Muscle of arm (tissue), 12 donors: ENCODE results near the gene GABRP. TPM values are rescaled to one million over a fixed set of nuclear protein-coding genes. Genes with fewer than 3 reads are reported as not detected.
"Not testable (repeated sequence)": the region's sequence is repeated elsewhere in the genome, so short reads cannot be mapped to it uniquely, and the experiment has no call there.

Experiments used
- DNase-seq: peaks from one replicate; pipeline ENCODE4 v3.0.0-alpha.2; 2013
- polyA plus RNA-seq, 12 donors: library from polyadenylated mRNA; unstranded; fragments of 120-200 nt; gene quantifications; one replicate each; pipeline ENCODE4 v1.2.1, GENCODE V29; 2013; ENCODE audit not compliant: insufficient read length in 12 of 12

GABRP gene
- polyA plus RNA-seq, 12 donors: 0.34 to 1.9 (median 0.92) TPM; not detected in 2

- no peak for DNase-seq
Measured at GRCh38 chr5:170792878-170793277, 9.4 kb downstream of the GABRP start.

- DNase-seq: no peak
Measured at GRCh38 chr5:170795154-170795553, 11.6 kb downstream of the GABRP start.

GRCh38 chr5:170805666-170806065 lies 22.1 kb downstream of the GABRP start:
- no peak for DNase-seq

GRCh38 chr5:170809551-170809950 lies 26.0 kb downstream of the GABRP start:
- DNase-seq: peak; percentile 11

- no peak for DNase-seq
Measured at GRCh38 chr5:170811719-170812118, 28.2 kb downstream of the GABRP start.

GRCh38 chr5:170813231-170813630 lies 29.7 kb downstream of the GABRP start:
- no peak for DNase-seq

GRCh38 chr5:170817195-170817594 lies 33.7 kb downstream of the GABRP start:
- no peak for DNase-seq

- DNase-seq: peak; percentile 15
Measured at GRCh38 chr5:170818232-170818631, 34.7 kb downstream of the GABRP start.

- DNase-seq: peak; percentile 14
Measured at GRCh38 chr5:170819824-170820223, 36.3 kb downstream of the GABRP start.

- DNase-seq: no peak
Measured at GRCh38 chr5:170821257-170821800, 37.8 kb downstream of the GABRP start.

GRCh38 chr5:170826117-170826516 lies 42.6 kb downstream of the GABRP start:
- DNase-seq: no peak

GRCh38 chr5:170832241-170832640 lies 48.7 kb downstream of the GABRP start:
- no peak for DNase-seq

- DNase-seq: not testable (repeated sequence)
Measured at GRCh38 chr5:170833981-170834380, 50.5 kb downstream of the GABRP start.

- DNase-seq: no peak
Measured at GRCh38 chr5:170836226-170836625, 52.7 kb downstream of the GABRP start.

- DNase-seq: no peak
Measured at GRCh38 chr5:170843870-170844269, 60.3 kb downstream of the GABRP start.

- no peak for DNase-seq
Measured at GRCh38 chr5:170844651-170845050, 61.1 kb downstream of the GABRP start.

- DNase-seq: no peak
Measured at GRCh38 chr5:170846416-170846815, 62.9 kb downstream of the GABRP start.

- no peak for DNase-seq
Measured at GRCh38 chr5:170846846-170847245, 63.3 kb downstream of the GABRP start.

- DNase-seq: no peak
Measured at GRCh38 chr5:170848033-170848432, 64.5 kb downstream of the GABRP start.

GRCh38 chr5:170849374-170849773 lies 65.8 kb downstream of the GABRP start:
- DNase-seq: no peak

- DNase-seq: no peak
Measured at GRCh38 chr5:170854566-170854965, 71.0 kb downstream of the GABRP start.

- DNase-seq: no peak
Measured at GRCh38 chr5:170857066-170857465, 73.5 kb downstream of the GABRP start.

- no peak for DNase-seq
Measured at GRCh38 chr5:170860415-170860814, 76.9 kb downstream of the GABRP start.
